Activated T-helper 2 cell treated with anti-CD3 and anti-CD28 coated beads, Interferon-gamma antibody, Interleukin-2, Interleukin-4, amounts not matched to agents 10 μg/mL and 5 μg/mL and 100 μg/mL, durations not matched to agents 14 hours and 24 hours and 36 hours (primary cell): ENCODE data around the gene MEIOSIN. TPM values are rescaled to one million over a fixed set of nuclear protein-coding genes. Genes with fewer than 3 reads are reported as not detected.

Experiments
- DNase-seq: peaks from one replicate; pipeline ENCODE4 v3.0.0; 2021; ENCODE audit warnings: low spot score
- H3K27ac Mint-ChIP-seq: one replicate; pipeline ENCODE4 v1.8.0; 2021; ENCODE audit warnings: mixed read lengths
- H3K27me3 Mint-ChIP-seq: one replicate; pipeline ENCODE4 v1.8.0; 2021; ENCODE audit warnings: low read depth, mixed read lengths
- H3K36me3 Mint-ChIP-seq: one replicate; pipeline ENCODE4 v1.8.0; 2021; ENCODE audit warnings: low read depth, mixed read lengths
- H3K4me1 Mint-ChIP-seq: one replicate; pipeline ENCODE4 v1.8.0; 2021; ENCODE audit warnings: low read depth, mixed read lengths
- H3K4me3 Mint-ChIP-seq: one replicate; pipeline ENCODE4 v1.8.0; 2021; ENCODE audit warnings: low read depth, mild to moderate bottlenecking, moderate library complexity, mixed read lengths
- H3K9me3 Mint-ChIP-seq: one replicate; pipeline ENCODE4 v1.8.0; 2021; ENCODE audit warnings: mixed read lengths
- intact Hi-C: fragments of 100-400 bp; cut with micrococcal nuclease; formaldehyde crosslinking; loops from one replicate; pipeline ENCODE4 v1.15.1; 2023
- total RNA-seq: library from RNA; stranded (reverse); gene quantifications from 2 replicates; pipeline ENCODE4 v1.2.3, GENCODE V29; 2022

Gene MEIOSIN
- total RNA-seq, 1 donor from 2014 or later: not detected

GRCh38 chr19:45812297-45812696 lies 79.1 kb downstream of the MEIOSIN start:
- H3K36me3 Mint-ChIP-seq: peaks cover 8% of the 10 kb centered on the region
- no peaks in the 10 kb centered on the region for H3K9me3 Mint-ChIP-seq
- intact Hi-C loops: no loop called here

More at GRCh38 chr19:45812297-45812696, 79.1 kb downstream of the MEIOSIN start:
- no peak overlapping the region for H3K4me3 Mint-ChIP-seq
- no peak overlapping the region for H3K27ac Mint-ChIP-seq
- no peaks in the 10 kb centered on the region for H3K27me3 Mint-ChIP-seq
- DNase-seq: no peak
- peaks cover 9% of the 10 kb centered on the region for H3K4me1 Mint-ChIP-seq

Other genes with a start within 250 kb of the MEIOSIN start
- 4.0 and 8.1 TPM in 2 replicates for gene RTN2, start 236.4 kb upstream of the MEIOSIN start, total RNA-seq
- gene PPM1N, start 235.0 kb upstream of the MEIOSIN start, total RNA-seq: 2.5 and 3.1 TPM in 2 replicates
- gene VASP, start 226.0 kb upstream of the MEIOSIN start, total RNA-seq: 232 and 244 TPM in 2 replicates
- gene OPA3, start 148.6 kb upstream of the MEIOSIN start, total RNA-seq: 15.2 and 15.9 TPM in 2 replicates
- not detected in 2 replicates for gene GPR4, start 131.2 kb upstream of the MEIOSIN start, total RNA-seq
- 180 and 207 TPM in 2 replicates for gene EML2, start 94.0 kb upstream of the MEIOSIN start, total RNA-seq
- gene GIPR, start 65.2 kb upstream of the MEIOSIN start, total RNA-seq: 9.3 and 9.5 TPM in 2 replicates
- 738 and 766 TPM in 2 replicates for gene SNRPD2, start 41.5 kb upstream of the MEIOSIN start, total RNA-seq
- gene QPCTL, start 40.8 kb upstream of the MEIOSIN start, total RNA-seq: 24.2 and 26.7 TPM in 2 replicates
- gene FBXO46, start 2.5 kb upstream of the MEIOSIN start, total RNA-seq: 34.4 and 38.9 TPM in 2 replicates
- 4.8 and 5.7 TPM in 2 replicates for gene SIX5, start 35.8 kb downstream of the MEIOSIN start, total RNA-seq
- 22.0 and 23.4 TPM in 2 replicates for gene DMPK, start 49.1 kb downstream of the MEIOSIN start, total RNA-seq
- gene DMWD, start 59.4 kb downstream of the MEIOSIN start, total RNA-seq: 44.7 and 45.6 TPM in 2 replicates
- gene RSPH6A, start 81.9 kb downstream of the MEIOSIN start, total RNA-seq: 0.16 and 0.23 TPM in 2 replicates
- 121 and 131 TPM in 2 replicates for gene SYMPK, start 129.7 kb downstream of the MEIOSIN start, total RNA-seq
- 0.37 and 0.60 TPM in 2 replicates for gene FOXA3, start 130.9 kb downstream of the MEIOSIN start, total RNA-seq
- gene IRF2BP1, start 152.7 kb downstream of the MEIOSIN start, total RNA-seq: 15.7 and 17.1 TPM in 2 replicates
- 7.3 and 8.6 TPM in 2 replicates for gene MYPOP, start 169.2 kb downstream of the MEIOSIN start, total RNA-seq
- not detected in 2 replicates for gene NANOS2, start 181.3 kb downstream of the MEIOSIN start, total RNA-seq
- gene NOVA2, start 240.4 kb downstream of the MEIOSIN start, total RNA-seq: 0.14 TPM in 1 of 2 replicates, not detected in the other